ENCODE data around the gene GPR156.
A peak's percentile ranks its signal among the peaks of the same experiment; 100 is the strongest.

Gene GPR156

DNA sequence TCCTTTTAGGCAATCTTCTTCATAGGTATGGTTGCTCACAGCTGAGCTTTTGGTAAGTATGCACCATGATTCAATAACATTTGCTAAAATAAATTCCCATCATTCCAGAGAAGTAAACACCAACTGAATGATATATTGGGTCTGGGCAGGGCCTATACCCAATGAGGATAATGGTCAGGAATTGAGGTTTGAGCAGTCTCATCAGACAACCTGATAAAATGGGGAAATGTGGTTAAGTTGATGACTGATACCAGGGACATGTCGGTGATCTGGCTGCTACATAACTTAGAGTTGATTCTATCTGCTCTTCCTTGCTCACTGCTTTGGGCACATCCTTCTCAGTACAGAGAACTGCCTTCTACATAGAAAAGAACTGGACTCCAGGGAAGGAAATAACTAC lies 92.9 kb downstream of the GPR156 start:
- TF ChIP-seq, protein P1, sequence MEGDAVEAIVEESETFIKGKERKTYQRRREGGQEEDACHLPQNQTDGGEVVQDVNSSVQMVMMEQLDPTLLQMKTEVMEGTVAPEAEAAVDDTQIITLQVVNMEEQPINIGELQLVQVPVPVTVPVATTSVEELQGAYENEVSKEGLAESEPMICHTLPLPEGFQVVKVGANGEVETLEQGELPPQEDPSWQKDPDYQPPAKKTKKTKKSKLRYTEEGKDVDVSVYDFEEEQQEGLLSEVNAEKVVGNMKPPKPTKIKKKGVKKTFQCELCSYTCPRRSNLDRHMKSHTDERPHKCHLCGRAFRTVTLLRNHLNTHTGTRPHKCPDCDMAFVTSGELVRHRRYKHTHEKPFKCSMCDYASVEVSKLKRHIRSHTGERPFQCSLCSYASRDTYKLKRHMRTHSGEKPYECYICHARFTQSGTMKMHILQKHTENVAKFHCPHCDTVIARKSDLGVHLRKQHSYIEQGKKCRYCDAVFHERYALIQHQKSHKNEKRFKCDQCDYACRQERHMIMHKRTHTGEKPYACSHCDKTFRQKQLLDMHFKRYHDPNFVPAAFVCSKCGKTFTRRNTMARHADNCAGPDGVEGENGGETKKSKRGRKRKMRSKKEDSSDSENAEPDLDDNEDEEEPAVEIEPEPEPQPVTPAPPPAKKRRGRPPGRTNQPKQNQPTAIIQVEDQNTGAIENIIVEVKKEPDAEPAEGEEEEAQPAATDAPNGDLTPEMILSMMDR (conservative IDR thresholded peaks at IDR 0.05; ENCODE audit: control insufficient read depth, insufficient read depth, low read depth, low read length) = no peak
- H3K4me3 ChIP-seq (ENCODE audit: control insufficient read depth, low read depth, low read length) = no peak overlapping the region
- DNase-seq (ENCODE audit: low read depth) = no peak

DNA sequence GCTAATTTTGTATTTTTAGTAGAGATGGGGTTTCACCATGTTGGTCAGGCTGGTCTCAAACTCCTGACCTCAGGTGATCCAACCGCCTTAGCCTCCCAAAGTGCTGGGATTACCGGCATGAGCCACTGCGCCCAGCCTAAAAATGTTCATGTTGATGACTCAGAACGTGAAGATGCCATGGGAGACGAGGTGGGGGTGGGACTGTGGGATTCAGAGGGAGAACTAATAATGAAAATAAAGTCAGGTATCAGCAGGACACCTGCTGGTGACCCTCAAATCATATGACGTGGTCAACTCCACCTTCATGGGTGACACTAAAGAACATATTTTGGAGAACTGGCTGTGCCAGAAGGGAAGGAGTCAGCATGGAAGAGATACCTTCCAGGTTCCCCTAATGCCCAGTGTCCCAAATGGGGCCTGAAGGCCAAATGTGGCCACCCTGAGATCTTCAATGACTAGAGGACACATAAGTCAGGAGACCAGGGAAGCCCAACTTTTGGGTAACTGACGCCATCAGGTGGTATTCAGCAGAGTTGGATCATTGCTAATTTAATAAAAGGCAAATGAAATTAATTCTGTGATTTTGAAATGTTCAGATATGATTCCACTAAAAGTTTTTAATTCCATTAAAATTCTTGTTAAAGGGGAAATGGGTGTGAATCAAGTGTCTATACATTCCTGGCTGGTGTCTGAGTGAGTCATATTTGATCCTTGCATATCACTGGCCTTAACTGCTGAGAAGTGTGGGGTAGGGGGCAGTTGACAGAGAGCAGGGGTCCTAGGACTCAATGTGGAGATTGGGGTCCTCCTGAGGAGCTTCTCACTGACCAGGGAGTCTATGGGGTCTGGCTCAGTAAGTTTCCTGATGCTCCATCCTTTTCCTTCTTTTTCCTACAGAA lies 102.2 kb downstream of the GPR156 start:
- peak; percentile 68 for DNase-seq (ENCODE audit: low read depth)
- no peak overlapping the region for H3K4me3 ChIP-seq (ENCODE audit: control insufficient read depth, low read depth, low read length)
- TF ChIP-seq, protein P1 (conservative IDR thresholded peaks at IDR 0.05; ENCODE audit: control insufficient read depth, insufficient read depth, low read depth, low read length) = peak; percentile 52

DNA sequence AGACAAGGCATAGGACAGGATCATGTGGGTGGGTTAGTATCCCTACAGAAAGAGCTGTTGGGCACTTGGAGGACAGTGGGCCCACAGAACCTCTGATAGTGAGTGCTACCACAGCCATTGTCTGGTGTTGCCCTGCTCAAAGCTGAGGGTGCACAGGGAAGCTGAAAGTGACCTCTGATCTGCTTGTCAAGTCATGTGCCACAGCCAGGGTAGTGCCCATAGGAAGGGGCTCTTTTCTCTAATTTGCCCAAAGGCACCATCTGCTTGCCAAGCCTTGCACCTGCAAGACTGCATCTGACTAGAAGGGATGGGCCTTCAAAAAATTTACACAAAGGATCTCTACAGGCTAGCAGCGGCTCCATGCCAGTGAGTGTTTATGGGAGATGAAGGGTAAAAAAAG lies 103.4 kb downstream of the GPR156 start:
- DNase-seq (ENCODE audit: low read depth) = no peak
- H3K4me3 ChIP-seq (ENCODE audit: control insufficient read depth, low read depth, low read length) = no peak overlapping the region
- TF ChIP-seq, protein P1 (conservative IDR thresholded peaks at IDR 0.05; ENCODE audit: control insufficient read depth, insufficient read depth, low read depth, low read length) = no peak

DNA sequence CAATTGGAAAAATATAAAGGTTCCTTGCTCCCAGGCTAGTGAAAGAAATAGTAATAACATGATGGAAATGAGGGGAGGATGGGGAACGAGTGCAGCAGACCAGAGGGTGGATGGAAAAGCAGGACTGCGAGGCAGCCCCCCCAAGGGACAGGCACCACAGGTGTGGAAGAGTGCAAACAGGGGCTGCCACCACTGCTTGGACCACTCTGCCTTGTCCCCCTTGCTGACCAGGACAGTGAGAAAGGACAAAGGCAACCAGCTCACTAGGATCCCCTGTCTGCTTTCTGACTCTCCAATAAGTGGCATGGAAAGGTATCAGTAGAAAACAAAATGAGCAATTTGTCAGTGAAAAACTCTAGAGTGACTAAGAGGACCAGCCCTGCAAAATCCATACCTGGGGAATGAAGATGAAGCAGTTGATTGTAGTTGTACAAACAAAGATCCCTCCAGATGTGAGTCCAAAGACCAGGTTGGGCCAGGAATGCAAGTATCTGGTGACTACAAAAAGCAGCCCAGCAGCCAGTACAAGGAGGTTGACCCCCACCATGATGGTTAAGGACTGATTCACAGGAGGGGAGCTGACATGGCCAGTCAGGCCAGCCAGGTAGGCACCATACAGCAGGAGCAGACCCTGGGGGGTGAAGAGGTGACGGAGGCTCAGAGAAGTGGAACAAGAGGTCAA lies 104.2 kb downstream of the GPR156 start:
- no peak for DNase-seq (ENCODE audit: low read depth)
- TF ChIP-seq, protein P1 (conservative IDR thresholded peaks at IDR 0.05; ENCODE audit: control insufficient read depth, insufficient read depth, low read depth, low read length) = no peak
- no peak overlapping the region for H3K4me3 ChIP-seq (ENCODE audit: control insufficient read depth, low read depth, low read length)

DNA sequence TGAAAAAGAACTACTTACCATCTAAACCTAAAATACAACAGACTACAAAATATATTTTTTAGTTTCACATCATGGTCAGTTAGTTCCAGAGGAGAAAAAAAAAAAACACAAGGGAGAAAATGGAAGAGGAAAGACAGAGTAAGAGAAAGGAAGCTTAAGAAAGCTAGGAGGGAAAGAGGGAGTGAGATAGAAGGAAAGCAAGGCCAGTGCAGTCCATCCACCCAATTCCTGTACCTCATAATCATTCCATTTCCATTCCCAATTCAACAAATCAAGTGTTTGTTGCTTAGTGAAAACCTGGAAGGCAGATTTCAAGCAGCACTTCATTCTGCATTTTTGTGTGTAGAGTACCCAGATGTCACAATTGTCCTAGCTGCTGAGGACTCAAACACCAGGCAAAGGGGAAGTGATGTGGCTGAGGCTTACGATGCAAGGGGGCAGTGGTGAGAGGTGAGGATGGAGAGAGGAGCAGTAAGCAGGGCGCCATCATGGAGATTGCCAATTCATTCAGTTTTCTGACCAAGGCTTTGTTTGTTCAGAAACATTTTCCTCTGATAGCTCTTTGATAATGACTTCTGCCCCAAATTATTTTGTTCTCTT lies 107.2 kb downstream of the GPR156 start:
- TF ChIP-seq, protein P1 (conservative IDR thresholded peaks at IDR 0.05; ENCODE audit: control insufficient read depth, insufficient read depth, low read depth, low read length) = no peak
- no peak overlapping the region for H3K4me3 ChIP-seq (ENCODE audit: control insufficient read depth, low read depth, low read length)

DNA sequence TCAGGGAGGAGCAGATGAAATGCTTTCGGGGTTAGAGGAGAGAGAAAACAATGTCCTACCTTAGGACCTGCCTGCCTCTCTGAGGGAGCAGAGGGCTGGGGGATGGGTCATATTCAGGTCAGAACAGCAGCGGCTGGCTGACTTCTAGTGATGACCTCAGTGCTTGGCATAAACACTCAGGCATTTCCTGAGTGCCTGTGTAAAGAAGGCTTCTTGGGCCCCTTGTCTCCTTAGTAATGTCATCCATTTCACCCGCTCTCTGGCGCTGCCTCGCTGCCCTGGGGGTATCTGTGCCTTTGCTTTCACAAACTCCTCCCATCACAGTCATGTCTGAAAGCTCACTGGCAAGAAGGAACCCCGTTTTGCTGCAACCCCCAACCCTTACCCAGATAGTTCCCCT lies 107.9 kb downstream of the GPR156 start:
- no peak overlapping the region for H3K4me3 ChIP-seq (ENCODE audit: control insufficient read depth, low read depth, low read length)
- DNase-seq (ENCODE audit: low read depth) = peak; percentile 85
- TF ChIP-seq, protein P1 (conservative IDR thresholded peaks at IDR 0.05; ENCODE audit: control insufficient read depth, insufficient read depth, low read depth, low read length) = no peak

More for the DNA sequence above, 107.2 kb downstream of the GPR156 start:
- no peak for DNase-seq (ENCODE audit: low read depth)
